ENCODE data around the gene FOSL2.
A peak's percentile ranks its signal among the peaks of the same experiment; 100 is the strongest.
"Not testable (repeated sequence)": the region's sequence is repeated elsewhere in the genome, so short reads cannot be mapped to it uniquely, and the experiment has no call there.

FOSL2 gene

DNA sequence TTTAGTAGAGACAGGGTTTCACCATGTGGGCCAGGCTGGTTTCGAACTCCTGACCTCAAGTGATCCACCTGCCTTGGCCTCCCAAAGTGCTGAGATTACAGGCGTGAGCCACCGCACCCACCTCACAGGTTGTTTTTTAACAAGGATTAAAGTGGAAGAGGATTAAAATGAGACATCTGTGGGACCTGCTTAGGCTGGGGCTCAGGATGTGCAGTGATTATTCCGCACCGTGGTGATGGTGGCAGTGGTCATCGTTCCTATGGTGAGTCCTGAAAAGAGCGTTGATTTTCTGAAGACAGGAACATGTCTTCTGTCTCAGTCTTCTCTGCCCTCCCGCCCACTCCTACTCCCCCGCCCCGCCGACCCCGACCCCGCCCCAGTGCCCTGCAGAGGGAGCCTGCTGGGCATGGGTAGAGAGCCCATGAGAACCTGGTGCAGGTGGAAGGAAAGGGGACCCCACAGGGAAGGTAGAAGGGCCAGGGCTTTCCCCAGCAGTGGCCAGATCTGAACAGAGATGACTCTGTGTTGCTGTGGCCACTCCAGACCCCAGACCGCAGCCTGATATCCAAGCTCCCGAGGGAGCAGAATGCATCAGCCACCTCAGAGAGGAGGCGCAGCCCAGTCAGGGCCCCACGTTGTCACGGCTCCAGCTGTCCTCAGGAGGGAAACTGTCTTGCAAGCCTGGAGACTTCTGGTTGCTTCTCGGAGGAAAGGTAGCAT lies 34.5 kb upstream of the FOSL2 start:
- no peak for DNase-seq

DNA sequence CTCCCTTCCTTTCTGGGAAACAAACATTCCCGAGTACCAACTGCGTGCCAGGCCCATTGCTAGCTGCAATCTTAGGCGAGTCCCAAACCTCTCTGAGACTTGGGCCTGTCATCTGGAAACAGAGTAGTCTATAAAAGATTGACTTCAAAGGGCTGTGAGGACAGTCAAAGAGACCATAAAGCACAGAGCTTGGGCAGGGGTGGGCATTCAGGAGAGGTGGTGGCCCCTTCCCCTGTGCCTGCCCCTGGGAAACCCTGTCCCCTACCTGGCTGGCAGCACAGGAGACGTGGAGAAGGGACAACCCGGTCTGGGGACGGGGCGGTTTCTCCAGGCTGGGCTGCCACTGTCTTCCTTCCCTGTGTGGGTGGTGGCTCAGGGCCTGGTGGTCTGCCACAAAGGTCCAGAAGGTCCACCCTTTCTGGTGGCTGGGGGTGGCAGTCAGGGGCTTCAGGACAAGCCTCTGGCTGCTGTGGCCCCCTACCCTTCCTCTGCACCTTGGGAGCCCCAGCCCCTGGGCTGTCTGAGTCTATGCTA lies 33.9 kb upstream of the FOSL2 start:
- no peak for DNase-seq

DNA sequence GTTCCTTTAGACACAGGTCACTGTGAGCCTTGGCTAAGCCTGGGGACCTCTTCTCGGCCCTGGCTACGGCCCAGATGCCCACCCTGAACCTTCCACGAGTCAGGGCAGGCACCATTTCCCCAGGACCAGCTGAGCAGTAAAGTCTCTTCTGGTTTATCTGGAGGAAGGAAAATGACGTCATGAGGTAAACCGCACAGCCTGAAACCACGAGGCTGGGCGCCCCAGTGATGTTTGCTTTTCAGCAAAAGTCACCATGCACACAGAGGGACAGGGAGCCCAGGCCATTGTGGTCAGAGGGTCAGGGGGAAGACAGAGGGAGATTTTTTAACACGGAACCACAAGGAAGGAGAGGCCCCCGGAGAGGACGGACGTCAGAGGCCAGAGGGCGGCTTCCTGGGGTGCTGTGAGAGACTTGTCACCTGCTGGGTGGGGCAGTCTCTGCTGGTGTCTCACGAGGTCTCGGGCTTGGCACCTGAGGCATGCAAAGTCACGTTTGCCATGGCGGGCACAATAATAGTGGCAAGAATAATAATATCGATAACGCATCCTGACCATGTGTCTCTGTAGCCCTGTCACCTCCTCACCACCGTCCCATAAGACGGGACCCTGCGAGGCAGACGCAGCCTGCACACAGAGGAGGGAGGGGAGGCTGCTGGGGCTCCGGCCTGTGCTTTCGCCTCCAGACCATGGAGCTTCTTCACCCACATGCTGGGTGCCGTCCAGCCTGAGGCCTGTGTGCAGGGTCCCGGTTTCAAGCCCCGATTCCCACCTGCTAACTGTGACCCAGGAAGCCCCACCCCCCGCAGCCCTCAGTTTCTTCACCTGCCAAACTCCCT lies 33.2 kb upstream of the FOSL2 start:
- DNase-seq = peak; percentile 84

DNA sequence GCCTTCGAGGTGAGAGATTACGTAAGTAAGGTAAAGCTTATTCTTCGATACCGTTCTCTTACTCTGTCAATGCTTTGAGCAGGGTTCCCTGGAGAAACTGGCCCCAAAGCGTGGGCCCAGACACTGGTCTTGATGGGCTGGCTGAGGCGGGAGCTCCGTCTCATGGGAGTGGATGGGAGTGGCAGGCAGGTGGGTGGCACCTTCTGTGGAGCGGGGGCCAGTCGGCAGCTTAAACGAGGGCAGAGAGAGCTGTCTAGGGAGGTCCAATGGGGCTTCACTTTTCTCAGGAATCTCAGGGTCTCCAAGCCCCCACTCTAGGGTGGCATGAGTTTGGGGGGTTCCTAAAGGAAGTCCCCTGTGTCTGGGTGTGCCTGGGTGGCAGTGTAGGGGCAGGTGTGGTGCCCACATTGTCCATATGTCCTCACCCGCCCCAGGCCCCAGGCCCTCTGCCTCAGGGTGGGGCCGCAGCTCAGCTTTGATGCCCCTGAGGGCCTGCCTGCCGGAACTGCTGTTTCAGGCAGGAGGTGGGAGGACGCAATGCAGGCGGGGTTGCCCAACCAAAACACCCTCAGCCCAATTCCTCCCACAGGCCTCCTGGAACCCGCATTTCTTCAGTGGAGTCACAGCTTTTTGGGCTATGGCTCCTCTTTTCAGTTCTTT lies 32.5 kb upstream of the FOSL2 start:
- no peak for DNase-seq

DNA sequence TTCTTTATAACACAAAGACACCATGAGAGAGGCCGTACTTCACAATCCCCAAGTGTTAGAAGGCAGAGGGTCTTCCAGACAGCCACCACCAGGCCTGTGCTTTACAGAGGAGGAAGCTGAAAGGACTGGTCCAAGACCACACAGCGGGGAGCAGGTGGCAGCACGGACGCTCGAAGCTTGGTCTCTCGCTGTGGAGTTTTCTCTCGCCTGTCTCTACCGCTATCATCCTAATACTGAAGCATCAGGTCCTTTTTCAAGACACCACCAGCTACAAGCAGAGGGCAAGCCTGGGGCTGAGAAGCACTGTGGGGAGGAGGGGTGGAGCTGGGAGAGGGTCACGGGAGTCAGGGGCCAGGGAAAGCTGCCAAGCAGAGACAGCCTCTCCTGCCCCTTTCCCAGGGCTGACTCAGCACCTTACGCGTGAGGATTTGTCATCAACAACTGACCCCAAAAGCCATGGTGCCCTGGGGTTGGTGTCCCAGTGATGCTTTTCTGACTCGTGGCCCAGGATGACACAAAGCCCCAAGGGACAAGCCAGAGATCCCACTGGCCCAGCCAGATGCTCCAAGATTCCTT lies 31.9 kb upstream of the FOSL2 start:
- peak; percentile 11 for DNase-seq

DNA sequence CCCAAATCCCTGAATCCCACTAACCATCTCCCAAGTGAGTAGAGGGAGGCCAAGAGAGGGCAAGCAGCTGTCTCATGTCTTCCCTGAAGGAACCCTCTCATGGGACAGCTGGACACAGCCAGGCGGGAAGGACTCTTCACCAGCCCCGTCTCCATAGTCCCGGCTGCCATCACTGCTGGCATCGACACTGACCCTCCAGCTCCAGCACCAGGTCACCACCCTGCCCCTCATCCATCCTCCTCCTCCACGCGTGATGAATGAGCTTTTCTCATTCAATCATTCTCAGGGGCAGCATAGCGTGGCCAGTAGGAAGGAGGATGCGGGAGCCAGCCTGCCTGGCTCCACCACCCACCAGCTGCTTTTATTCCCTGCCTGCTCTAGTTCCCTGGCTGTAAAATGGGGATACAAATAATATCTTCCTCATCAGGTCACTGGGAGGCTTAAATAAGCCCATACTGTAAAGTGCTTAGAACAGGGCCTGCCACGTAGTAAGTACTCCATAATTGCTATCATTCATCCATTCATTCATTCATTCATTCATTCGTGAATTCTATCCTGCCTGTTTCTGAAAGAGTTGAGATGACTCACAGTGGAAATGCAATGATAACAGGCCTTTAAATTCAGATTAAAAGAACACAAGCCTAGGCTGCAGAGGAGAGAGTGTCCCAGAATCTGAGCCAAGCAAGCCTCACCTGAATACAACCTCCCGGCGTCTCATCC lies 30.5 kb upstream of the FOSL2 start:
- no peak for DNase-seq

DNA sequence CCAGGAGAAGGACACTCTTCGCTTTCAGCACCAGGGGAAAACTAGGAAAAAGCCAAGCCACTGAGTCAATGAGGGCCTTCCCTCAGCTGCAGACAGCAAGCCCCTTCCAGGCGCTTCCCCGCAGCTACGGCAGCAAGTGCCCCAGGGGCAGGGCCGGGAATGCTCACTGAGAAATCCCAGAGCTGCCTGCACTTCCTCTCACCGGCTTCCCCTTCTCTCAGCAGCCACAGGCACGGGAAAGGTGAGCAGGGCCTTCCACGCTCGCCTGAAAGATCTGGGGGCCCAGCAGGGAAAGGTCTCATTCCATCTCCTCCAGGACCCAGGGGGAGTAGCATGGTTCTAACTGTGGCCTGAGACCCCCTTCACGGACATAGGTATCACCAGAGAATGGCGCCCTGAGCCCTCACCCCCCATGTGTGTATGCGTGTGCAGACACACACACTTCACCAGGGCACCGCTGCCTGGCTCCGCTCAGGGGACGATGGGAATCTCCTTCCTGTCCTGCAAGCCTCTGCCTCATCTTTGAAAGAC lies 29.6 kb upstream of the FOSL2 start:
- no peak for DNase-seq

DNA sequence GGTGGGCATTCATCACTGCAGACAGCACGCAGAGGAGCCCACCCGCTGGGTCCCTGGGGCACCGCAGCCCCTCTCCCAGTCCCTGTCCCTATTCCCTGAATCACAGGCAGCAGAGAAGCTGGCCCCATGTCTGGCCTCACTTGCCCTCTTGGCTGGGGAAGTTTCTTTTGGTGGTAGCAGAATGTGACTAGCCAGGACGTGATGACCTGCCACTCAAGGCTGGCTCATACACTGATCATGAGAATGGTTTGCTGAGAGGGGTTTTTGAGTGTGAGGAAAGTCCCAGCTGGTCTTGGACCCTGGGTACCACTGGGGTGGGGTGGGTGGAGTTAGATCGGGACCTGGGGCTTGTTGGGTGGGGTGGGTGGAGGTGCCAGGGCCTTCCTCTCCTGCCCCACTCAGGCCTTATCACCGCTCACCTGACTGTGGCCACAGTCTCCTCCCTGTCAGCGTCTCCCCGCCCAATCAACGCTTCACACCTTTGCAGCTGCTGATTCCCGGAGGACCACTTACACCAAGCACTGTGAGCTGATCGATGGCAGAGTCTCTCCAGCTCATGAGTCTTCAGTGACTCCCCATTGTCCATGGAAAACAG lies 28.9 kb upstream of the FOSL2 start:
- no peak for DNase-seq

DNA sequence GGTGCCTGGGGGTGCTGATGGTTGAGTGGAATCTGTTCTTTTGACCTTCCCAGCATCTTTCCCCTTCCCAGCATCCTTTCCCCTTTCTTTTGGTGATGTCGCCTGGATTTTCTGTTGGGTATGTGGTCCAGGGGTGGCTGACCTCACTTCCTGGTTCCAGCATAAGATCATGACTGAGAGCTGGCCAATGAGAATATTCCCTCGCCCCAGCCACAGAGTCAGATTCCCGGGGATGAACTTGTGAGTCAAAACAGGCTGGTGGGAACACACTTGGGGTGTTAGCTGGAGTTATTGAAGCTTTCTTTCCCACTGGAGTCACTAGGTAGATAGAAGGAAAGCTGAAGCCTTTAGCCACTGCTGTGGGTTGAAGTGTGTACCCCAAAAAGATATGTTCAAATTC lies 28.0 kb upstream of the FOSL2 start:
- no peak for DNase-seq

DNA sequence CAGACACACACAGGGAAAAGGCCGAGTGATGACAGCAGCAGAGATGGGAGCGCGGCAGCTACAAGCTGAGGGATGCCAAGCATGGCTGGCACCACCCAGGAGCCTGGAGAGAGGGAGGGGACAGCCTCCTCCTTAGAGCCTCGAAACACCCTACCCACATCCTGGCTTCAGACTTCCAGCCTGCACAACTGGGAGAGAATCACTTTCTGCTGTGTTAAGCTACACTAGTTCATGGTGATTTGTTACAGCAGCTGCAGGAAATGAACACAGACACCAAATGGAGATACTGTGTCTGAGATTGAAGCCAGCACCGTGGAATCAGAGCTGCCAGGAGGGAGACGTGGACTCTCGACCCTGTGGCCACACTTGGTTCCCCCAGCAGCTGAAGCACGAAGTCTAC lies 27.5 kb upstream of the FOSL2 start:
- no peak for DNase-seq

DNA sequence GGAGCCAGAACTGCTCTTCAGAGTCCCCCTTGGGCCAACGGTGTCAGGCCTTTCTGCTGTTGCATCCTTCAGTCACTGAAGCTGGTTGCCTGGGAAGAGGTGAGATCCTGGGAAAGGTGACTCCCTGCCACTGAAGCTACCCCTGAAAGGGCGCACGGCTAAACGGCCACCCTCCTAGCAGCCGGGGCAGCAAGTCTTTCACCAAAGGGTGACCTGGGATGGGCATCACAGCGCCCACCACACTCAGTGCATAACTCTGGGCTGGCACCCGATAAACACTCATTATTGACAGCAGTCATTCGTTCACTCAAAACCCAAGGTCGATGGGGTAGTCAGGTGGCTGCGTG lies 26.5 kb upstream of the FOSL2 start:
- DNase-seq = no peak

DNA sequence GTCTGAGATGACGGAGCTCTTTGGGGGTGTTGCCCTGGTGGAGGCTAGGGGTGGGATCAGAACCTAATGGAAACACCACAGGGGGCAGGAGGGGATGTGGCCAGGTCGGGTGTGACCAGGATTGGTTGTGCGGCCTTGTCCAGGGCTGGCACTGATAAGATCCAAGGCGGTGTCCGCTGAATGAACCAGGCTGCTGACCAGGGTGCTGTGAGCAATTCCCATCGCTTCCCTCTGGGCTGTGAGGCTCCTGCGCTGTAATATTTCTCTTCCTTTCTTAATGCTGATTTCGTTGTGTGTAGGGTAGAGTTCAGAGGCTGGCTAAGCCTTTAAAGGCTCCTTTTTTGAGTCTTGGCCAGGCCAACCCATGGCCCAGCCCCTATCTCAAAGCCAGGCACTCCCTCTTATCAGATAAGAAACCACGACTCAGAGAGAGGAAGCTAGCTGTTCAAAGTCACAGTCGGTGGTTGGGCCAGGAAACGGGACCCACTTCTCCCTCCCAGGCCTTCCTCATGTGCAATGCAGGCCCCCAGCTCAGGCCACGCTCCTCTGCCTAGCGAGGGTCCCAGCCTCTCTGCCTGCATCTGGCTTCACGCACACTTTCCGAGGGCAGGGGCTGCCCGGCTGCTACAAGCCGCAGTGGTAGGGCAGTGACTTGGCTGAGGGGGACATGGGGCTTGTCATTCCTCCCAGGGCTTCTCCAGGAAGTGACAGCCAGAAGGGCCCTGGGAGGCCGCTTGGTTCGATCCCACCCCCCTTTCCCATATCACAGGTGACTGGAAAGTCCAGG lies 26.0 kb upstream of the FOSL2 start:
- DNase-seq = no peak

DNA sequence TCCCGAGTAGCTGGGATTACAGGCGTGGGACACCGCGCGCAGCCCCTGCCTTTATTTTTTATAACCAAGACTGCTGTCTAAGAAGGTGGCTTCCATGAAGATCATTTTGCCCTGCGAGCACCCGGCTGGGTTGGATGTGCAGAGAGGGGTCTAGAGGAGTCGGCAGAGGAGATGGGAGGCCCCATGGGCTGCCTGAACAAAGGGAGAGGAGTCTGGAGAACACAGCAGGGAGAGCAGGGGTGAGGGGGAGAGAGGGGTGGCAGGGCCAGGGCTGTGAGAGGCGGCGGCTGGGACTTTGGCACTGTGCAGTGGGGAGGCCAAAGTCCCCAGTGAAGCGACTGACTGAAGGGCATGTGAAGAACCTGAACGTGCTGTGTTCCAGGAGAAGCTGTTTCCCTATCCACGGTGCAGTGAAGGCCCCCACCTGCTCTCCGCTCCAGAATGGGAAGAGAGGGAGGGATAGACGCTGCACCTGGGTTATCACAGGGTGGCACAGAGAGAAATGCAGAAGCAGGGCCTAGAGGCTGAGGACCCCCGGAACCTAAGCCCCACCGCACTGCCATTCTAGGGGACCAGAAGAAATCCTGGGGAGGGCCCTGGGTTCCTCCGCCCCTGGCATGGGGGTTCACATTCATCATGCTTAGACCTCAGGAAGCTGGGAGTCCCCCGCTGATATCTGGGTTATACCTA lies 24.8 kb upstream of the FOSL2 start:
- DNase-seq = no peak

DNA sequence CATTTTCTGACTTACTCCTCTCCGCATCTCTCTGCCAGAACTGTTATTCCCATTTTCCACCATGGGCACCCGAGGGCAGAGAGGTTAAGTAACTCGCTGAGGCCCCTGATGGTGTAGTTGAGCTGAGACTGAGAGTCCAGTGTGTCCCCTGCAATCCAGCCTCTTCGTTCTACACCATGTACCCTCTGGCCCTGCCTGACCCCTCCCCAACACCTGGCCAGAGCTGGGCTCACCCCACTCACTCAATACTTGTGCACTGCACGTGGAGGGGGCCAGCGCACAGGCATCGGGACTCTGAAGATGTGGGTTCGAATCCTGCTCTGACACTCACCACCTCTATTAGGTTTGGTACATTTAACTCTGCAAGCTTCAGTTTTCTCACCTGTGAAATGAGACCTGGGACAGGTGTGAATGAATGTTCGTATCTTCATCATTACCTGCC lies 24.3 kb upstream of the FOSL2 start:
- no peak for DNase-seq

DNA sequence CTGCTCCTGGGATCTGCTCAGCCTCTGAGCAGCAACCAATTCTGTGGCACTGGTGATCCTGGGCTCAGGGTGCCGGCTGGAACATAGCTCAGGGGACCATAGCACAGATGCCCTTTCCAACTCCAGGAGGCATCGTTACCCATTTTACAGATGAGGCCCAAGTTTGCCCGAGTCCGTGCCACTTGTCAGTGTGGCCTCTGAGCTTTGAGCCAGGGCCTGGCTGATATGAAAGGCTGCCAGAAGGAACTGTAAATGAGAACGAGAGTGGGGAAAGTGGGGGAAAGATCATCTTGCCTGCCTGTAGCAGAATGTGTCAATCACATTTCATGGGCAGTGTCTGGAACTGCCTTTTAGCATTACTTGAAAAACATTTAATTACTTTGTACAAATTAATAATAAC lies 23.3 kb upstream of the FOSL2 start:
- DNase-seq = no peak

DNA sequence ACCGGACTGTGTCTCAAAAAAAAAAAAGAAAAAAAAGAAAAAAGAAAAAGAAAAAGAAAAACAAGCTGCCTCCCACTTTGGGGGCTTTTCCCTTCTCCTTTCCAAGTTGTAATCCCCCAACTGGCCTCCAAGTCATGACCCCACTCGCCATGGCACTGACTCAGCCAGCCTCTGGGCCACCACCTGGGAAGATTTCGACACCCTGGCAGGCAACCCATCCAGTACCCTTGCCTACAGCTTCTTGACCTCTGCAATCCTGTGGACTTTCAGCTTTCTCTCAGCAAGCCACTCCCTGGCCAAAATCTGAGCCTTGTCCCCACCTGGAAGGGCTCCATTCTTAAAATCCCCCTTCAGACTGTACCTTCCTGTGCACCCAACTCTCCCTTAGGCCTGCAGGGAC lies 22.3 kb upstream of the FOSL2 start:
- DNase-seq = no peak

DNA sequence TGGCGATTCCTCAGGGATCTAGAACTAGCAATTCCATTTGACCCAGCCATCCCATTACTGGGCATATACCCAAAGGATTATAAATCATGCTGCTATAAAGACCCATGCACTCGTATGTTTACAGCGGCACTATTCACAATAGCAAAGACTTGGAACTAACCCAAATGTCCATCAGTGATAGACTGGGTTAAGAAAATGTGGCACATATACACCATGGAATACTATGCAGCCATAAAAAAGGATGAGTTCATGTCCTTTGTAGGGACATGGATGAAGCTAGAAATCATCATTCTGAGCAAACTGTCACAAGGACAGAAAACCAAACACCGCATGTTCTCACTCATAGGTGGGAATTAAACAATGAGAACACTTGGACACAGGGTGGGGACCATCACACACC lies 20.9 kb upstream of the FOSL2 start:
- not testable (repeated sequence) for DNase-seq

DNA sequence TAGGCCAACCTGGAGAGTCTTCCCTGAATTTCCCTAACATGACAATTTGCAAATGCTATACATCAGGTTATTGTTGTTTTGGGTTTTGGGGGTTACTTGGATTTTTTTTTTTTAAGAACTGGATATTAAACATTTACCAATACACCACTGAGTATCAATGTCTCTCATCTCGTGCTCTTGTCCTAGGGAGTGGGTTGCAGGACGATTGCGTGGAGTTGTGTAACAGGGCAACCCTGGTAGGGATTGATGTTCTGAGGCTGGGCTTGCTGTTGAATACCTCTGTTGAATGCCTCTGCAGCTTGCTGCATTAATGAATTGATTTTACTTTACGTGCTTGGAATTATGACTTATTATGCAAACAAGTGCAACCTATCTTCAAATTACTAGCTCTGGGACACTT lies 18.8 kb upstream of the FOSL2 start:
- DNase-seq = no peak

DNA sequence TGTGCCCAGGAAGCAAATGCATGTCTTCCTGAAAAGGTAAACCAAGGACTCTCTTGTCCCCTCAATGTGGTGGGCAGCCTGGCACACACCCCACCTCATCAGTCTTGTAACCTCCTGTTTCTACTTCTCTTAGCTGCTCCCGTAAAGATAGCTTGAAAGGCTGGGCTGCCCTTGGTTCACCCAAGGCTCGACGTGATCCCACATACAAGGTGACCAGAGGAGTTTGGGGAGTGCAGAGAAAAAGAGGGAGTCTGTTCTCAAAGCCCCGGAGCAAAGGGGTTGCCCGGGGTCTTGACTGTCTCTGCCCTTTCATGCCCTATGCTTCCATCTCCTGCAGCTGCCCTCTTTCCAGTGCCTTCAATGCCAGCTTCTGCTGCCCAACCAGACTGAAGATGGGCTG lies 18.3 kb upstream of the FOSL2 start:
- DNase-seq = no peak

DNA sequence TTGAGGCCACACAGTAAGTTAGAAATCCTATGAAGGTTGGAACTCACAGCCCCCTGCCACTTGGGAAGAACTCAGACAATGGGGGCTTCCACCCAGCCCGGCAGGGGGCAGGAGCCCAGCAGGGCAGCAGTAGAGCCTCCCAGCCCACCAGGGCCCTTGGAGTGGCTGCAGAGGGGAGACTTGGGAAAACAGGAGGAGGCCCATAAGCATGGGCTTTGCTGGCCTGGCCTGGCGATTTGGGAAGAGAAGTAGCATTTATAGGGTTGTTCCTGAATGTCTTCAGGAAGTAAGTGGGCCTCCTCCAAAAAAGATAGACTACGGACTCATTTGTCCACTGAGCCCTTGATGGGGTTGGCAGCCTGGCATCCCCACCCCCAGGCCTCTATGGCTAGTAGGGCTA lies 17.4 kb upstream of the FOSL2 start:
- no peak for DNase-seq
